ENCODE data around the gene SPN.
"Not testable (repeated sequence)": the region's sequence is repeated elsewhere in the genome, so short reads cannot be mapped to it uniquely, and the experiment has no call there.

Gene SPN

GRCh38 chr16:29699324-29700219 lies 36.5 kb downstream of the SPN start:
- DNase-seq (ENCODE audit: extremely low spot score): no peak
- ChIA-PET POLR2A (interaction anchor here (0.6 to 2.8 kb wide), 6 partner anchors 20 to 149 kb away, joined by 3 to 12 read pairs (median 5); partner anchors contain the start of genes KIF22, MAZ and QPRT), CTCF (interaction anchor here (0.6 to 2.7 kb wide), 11 partner anchors 8 to 332 kb away, joined by 3 to 13 read pairs (median 6); partner anchors contain the start of genes ASPHD1, PAGR1 and TLCD3B)
- TF ChIP-seq FOXM1 (IDR thresholded peaks at IDR 0.05; ENCODE audit: borderline replicate concordance) (no peak), FOXA1 (IDR thresholded peaks at IDR 0.05) (no peak), ARNT (IDR thresholded peaks at IDR 0.05) (no peak), ZNF384 (IDR thresholded peaks at IDR 0.05) (no peak), HDGF (IDR thresholded peaks at IDR 0.05; ENCODE audit: borderline replicate concordance) (no peak)

GRCh38 chr16:29700253-29700987 lies 37.4 kb downstream of the SPN start:
- DNase-seq (ENCODE audit: extremely low spot score): peak; percentile 87
- POLR2A ChIA-PET: interaction anchor here (0.6 to 2.8 kb wide), 4 partner anchors 29 to 148 kb away, joined by 3 to 12 read pairs (median 6); partner anchors contain the start of genes KIF22 and MAZ

GRCh38 chr16:29701214-29701555 lies 38.1 kb downstream of the SPN start:
- CTCF ChIA-PET: interaction anchor here (0.6 to 2.7 kb wide), 6 partner anchors 9 to 147 kb away, joined by 3 to 10 read pairs (median 4); no protein-coding TSS in a partner anchor

More at GRCh38 chr16:29700253-29700987, 37.4 kb downstream of the SPN start:
- TF ChIP-seq FOXM1 (IDR thresholded peaks at IDR 0.05; ENCODE audit: borderline replicate concordance): no peak
- TF ChIP-seq TARDBP (IDR thresholded peaks at IDR 0.05): no peak
- CTCF ChIA-PET: interaction anchor here (0.6 to 2.7 kb wide), 14 partner anchors 9 to 331 kb away, joined by 3 to 13 read pairs (median 4); partner anchors contain the start of genes KCTD13, PAGR1 and TLCD3B

GRCh38 chr16:29702269-29702668 lies 39.2 kb downstream of the SPN start:
- no peak for DNase-seq (ENCODE audit: extremely low spot score)
- POLR2A ChIA-PET: no interaction called here
- TF ChIP-seq LEF1 (IDR thresholded peaks at IDR 0.05; ENCODE audit: borderline replicate concordance) (no peak), HDGF (IDR thresholded peaks at IDR 0.05; ENCODE audit: borderline replicate concordance) (no peak), SP1 (IDR thresholded peaks at IDR 0.05) (no peak), BHLHE40 (IDR thresholded peaks at IDR 0.05; ENCODE audit: borderline replicate concordance) (no peak), ELF4 (IDR thresholded peaks at IDR 0.05) (no peak), FOXK2 (IDR thresholded peaks at IDR 0.05) (no peak), TARDBP (IDR thresholded peaks at IDR 0.05) (no peak)
- CTCF ChIA-PET: interaction anchor here (0.7 to 2.7 kb wide), 5 partner anchors 11 to 330 kb away, joined by 3 to 10 read pairs (median 4); no protein-coding TSS in a partner anchor

More at GRCh38 chr16:29701214-29701555, 38.1 kb downstream of the SPN start:
- TF ChIP-seq NFRKB (IDR thresholded peaks at IDR 0.05) (no peak), LEF1 (IDR thresholded peaks at IDR 0.05; ENCODE audit: borderline replicate concordance) (no peak), ZNF384 (IDR thresholded peaks at IDR 0.05) (no peak), FOXK2 (IDR thresholded peaks at IDR 0.05) (no peak), BHLHE40 (IDR thresholded peaks at IDR 0.05; ENCODE audit: borderline replicate concordance) (no peak), ELF4 (IDR thresholded peaks at IDR 0.05) (no peak), SUZ12 (IDR thresholded peaks at IDR 0.05) (no peak), PKNOX1 (IDR thresholded peaks at IDR 0.05) (no peak), ARNT (IDR thresholded peaks at IDR 0.05) (no peak), FOXM1 (IDR thresholded peaks at IDR 0.05; ENCODE audit: borderline replicate concordance) (no peak), L3MBTL2 (conservative IDR thresholded peaks at IDR 0.05) (no peak), SP1 (IDR thresholded peaks at IDR 0.05) (no peak), TARDBP (IDR thresholded peaks at IDR 0.05) (no peak), FOXA1 (IDR thresholded peaks at IDR 0.05) (no peak), HDGF (IDR thresholded peaks at IDR 0.05; ENCODE audit: borderline replicate concordance) (no peak), CTBP1 (IDR thresholded peaks at IDR 0.05; ENCODE audit: borderline replicate concordance) (no peak)
- POLR2A ChIA-PET: interaction anchor here (0.6 kb wide), 1 partner anchor 391 kb away, joined by 4 read pairs; no protein-coding TSS in a partner anchor
- no peak for DNase-seq (ENCODE audit: extremely low spot score)

- POLR2A ChIA-PET: interaction anchor here (1.0 kb wide), 1 partner anchor 313 kb away, joined by 3 read pairs; no protein-coding TSS in a partner anchor
- DNase-seq (ENCODE audit: extremely low spot score): no peak
- CTCF ChIA-PET: interaction anchor here (0.7 to 0.8 kb wide), 2 partner anchors 233 to 361 kb away, joined by 3 to 7 read pairs; no protein-coding TSS in a partner anchor
- no peak for TF ChIP-seq PKNOX1 (IDR thresholded peaks at IDR 0.05)
- TF ChIP-seq HDGF (IDR thresholded peaks at IDR 0.05; ENCODE audit: borderline replicate concordance): no peak
- TF ChIP-seq ELF4 (IDR thresholded peaks at IDR 0.05): no peak
- TF ChIP-seq FOXK2 (IDR thresholded peaks at IDR 0.05): no peak
- no peak for TF ChIP-seq LEF1 (IDR thresholded peaks at IDR 0.05; ENCODE audit: borderline replicate concordance)
- TF ChIP-seq CTBP1 (IDR thresholded peaks at IDR 0.05; ENCODE audit: borderline replicate concordance): no peak
- no peak for TF ChIP-seq SUZ12 (IDR thresholded peaks at IDR 0.05)
- TF ChIP-seq SP1 (IDR thresholded peaks at IDR 0.05): no peak
- no peak for TF ChIP-seq FOXA1 (IDR thresholded peaks at IDR 0.05)
- no peak for TF ChIP-seq BHLHE40 (IDR thresholded peaks at IDR 0.05; ENCODE audit: borderline replicate concordance)
- no peak for TF ChIP-seq ZNF384 (IDR thresholded peaks at IDR 0.05)
- no peak for TF ChIP-seq FOXM1 (IDR thresholded peaks at IDR 0.05; ENCODE audit: borderline replicate concordance)
- no peak for TF ChIP-seq ARNT (IDR thresholded peaks at IDR 0.05)
- no peak for TF ChIP-seq L3MBTL2 (conservative IDR thresholded peaks at IDR 0.05)
- TF ChIP-seq TARDBP (IDR thresholded peaks at IDR 0.05): no peak
- TF ChIP-seq NFRKB (IDR thresholded peaks at IDR 0.05): no peak
Measured at GRCh38 chr16:29705030-29705429, 42.0 kb downstream of the SPN start.

GRCh38 chr16:29707160-29707559 lies 44.1 kb downstream of the SPN start:
- CTCF ChIA-PET; DNase-seq (ENCODE audit: extremely low spot score); POLR2A ChIA-PET: not testable (repeated sequence)

All from HEK293T (cell line).